Retinal pigment epithelial cell (primary cell): Measurements from ENCODE around the gene SLC6A3.

Experiments
- DNase-seq: peaks from one replicate; pipeline ENCODE4 v3.0.0-alpha.2; 2010; ENCODE audit warnings: low read depth
- H3K4me3 ChIP-seq: 2 replicates; pipeline ENCODE4 v1.5.1; 2011; ENCODE audit warnings: mild to moderate bottlenecking, low read length, control low read depth, moderate library complexity
- TF ChIP-seq, protein P1 (sequence below): conservative IDR thresholded peaks from 2 replicates; pipeline ENCODE4 v1.5.1; 2011; ENCODE audit warnings: low read depth, low read length, control low read depth, inconsistent platforms

SLC6A3 gene

DNA sequence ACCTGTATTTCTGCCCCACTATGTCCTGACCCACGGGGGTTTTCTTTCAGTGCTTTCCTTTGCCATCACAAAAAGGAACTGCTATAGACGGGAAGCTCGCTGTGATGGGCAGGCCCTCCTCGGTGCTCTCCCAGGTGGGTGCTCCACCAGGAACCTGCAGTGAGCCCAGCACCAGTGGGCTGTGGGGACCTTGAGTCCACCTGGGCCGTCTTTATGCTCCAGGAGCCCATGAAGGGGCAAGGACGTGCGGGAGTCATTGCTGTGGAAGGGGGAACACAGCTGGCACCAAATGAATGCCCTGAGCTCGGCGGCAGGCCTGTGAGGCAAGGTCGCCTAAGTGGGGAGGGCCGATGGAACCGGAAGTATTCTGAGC lies 36.7 kb upstream of the SLC6A3 start:
- H3K4me3 ChIP-seq = no peak overlapping the region
- DNase-seq = no peak
- TF ChIP-seq, protein P1, sequence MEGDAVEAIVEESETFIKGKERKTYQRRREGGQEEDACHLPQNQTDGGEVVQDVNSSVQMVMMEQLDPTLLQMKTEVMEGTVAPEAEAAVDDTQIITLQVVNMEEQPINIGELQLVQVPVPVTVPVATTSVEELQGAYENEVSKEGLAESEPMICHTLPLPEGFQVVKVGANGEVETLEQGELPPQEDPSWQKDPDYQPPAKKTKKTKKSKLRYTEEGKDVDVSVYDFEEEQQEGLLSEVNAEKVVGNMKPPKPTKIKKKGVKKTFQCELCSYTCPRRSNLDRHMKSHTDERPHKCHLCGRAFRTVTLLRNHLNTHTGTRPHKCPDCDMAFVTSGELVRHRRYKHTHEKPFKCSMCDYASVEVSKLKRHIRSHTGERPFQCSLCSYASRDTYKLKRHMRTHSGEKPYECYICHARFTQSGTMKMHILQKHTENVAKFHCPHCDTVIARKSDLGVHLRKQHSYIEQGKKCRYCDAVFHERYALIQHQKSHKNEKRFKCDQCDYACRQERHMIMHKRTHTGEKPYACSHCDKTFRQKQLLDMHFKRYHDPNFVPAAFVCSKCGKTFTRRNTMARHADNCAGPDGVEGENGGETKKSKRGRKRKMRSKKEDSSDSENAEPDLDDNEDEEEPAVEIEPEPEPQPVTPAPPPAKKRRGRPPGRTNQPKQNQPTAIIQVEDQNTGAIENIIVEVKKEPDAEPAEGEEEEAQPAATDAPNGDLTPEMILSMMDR = no peak

DNA sequence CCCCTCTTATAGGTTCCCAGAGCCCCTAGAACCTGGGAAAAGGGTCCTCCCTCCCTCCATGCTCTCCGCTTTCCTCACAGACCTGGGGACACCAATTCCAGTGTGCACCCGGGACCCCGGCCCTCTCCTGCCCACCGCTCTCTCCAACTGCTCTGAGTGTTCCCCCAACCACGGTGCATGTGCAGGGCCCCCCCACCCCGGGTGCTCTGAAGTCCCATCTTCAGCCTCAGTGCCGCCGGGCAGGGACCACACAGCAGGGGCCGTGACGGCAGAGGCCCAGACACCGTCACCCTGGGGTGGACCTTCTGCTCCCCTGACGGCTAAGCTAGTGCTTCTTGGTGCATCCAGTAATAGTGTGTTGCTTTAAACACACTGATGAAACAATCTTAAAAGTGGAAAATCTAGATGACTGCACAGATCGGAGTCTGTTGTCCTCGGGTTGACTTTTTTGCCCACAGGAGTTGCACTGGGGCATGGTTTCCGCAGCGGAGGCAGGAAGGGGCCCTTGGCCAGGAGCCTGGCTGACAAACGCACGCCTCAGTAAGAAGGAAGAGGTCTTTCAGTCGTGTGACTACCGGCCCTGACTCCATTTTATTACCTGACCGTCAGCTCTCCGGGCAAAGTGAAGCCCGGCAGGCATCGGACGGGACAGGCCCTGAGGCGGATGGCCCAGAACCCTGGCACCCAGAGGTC lies 36.2 kb upstream of the SLC6A3 start:
- H3K4me3 ChIP-seq = no peak overlapping the region
- no peak for DNase-seq
- TF ChIP-seq, protein P1 = no peak

DNA sequence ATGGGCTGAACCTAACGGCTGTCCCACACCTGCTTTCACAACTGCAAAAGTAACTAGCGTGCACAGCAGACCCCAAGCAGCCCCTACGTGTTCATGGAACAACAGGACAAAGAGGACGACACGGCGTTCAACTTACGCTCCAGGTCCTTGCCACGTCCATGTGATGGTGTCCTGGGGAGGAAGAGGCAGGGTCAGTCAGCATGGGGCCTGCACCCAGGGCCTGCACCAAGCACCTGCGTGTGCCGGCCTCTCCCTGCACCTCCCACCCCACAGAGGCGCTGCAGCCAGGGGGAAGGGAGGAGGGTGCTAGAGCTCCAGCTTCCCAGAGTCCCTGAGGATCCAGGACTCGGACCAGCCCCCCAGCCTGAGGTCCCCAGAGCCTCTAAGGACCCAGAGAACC lies 35.6 kb upstream of the SLC6A3 start:
- no peak overlapping the region for H3K4me3 ChIP-seq
- DNase-seq = no peak
- TF ChIP-seq, protein P1 = no peak

DNA sequence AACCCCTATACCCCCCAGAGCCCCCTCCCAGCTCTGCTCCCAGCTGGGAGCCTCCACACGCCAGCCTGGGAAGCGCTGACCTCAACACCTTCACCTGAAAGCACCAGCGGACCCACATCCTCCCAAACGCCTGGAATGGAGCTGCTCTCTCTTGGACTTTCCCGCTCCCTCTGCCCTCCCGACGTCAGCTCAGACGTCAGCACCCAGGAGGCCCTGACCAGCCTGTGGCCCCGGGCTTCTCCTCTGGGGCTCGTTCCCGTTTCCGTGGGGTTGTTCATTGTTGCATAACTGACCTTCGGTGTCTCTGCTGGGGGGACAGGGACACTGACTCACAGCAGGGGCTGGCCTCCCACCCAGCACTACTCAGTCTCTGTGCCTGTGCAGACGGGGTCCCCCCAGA lies 35.0 kb upstream of the SLC6A3 start:
- no peak overlapping the region for H3K4me3 ChIP-seq
- DNase-seq = no peak
- TF ChIP-seq, protein P1 = no peak

- TF ChIP-seq, protein P1 = peak; percentile 80
- DNase-seq = peak; percentile 5
- H3K4me3 ChIP-seq = no peak overlapping the region
Measured at GRCh38 chr5:1479581-1480188, 34.4 kb upstream of the SLC6A3 start.

DNA sequence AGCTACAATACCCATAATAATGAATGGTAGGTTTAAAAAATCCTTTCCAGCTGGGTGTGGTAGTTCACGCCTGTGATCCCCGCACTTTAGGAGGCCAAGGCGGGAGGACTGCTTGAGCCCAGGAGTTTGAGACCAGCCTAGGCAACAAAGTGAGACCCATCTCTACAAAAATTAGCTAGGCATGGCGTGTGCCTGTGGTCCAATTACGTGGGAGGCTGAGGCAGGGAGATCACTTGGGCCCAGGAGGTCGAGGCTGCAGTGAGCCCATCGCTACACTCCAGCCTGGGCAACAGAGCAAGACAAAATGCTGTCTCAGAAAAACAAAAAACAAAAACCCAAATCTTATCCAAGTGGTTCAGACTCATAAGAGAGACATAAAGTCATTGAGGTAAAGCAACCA lies 33.8 kb upstream of the SLC6A3 start:
- no peak overlapping the region for H3K4me3 ChIP-seq
- TF ChIP-seq, protein P1 = no peak
- no peak for DNase-seq
